C4-2B (cell line): ENCODE data around the gene DYRK1B.

Experiments
- H3K27ac ChIP-seq: fragments of 450-650 bp; 2 replicates; pipeline ENCODE4 v1.5.1; 2017
- CTCF ChIP-seq: fragments of 450-650 bp; conservative IDR thresholded peaks from 2 replicates; pipeline ENCODE4 v1.5.1; 2017; ENCODE audit warnings: mild to moderate bottlenecking
- ZFX ChIP-seq: fragments of 450-650 bp; IDR thresholded peaks from 2 replicates; pipeline ENCODE4 v1.6.1; 2017

DYRK1B gene

GRCh38 chr19:39792999-39793546, 40.9 kb downstream of the DYRK1B start:
- peak; percentile 97 for TF ChIP-seq CTCF
- TF ChIP-seq ZFX: no peak
- H3K27ac ChIP-seq: no peak overlapping the region

- no peak for TF ChIP-seq CTCF
- no peak for TF ChIP-seq ZFX
- no peak overlapping the region for H3K27ac ChIP-seq
Observed at GRCh38 chr19:39788244-39788643, 45.7 kb downstream of the DYRK1B start.

GRCh38 chr19:39780894-39781293, 53.1 kb downstream of the DYRK1B start:
- H3K27ac ChIP-seq: no peak overlapping the region
- TF ChIP-seq ZFX (no peak), CTCF (no peak)

GRCh38 chr19:39778763-39779162, 55.2 kb downstream of the DYRK1B start, which contains the start of gene LEUTX:
Gene LEUTX (plus strand): TSS chr19:39778854. CDS start chr19:39778921, 67 bp downstream.
- no peak for TF ChIP-seq ZFX
- H3K27ac ChIP-seq: no peak within 1 kb of the TSS
